Measurements from ENCODE around the gene IDUA.

IDUA gene

GRCh38 chr4:956531-957230 is 30.2 kb upstream of the IDUA start:
- DNase-seq, result no peak

- DNase-seq, result no peak
Measured at GRCh38 chr4:957231-957580, 29.6 kb upstream of the IDUA start.

- no peak for DNase-seq
Measured at GRCh38 chr4:957581-958313, 29.1 kb upstream of the IDUA start.

- DNase-seq, result no peak
Measured at GRCh38 chr4:958314-958665, 28.6 kb upstream of the IDUA start.

GRCh38 chr4:958696-959337 is 28.0 kb upstream of the IDUA start:
- DNase-seq, result no peak

- no peak for DNase-seq
Measured at GRCh38 chr4:959338-960139, 27.3 kb upstream of the IDUA start.

- DNase-seq, result no peak
Measured at GRCh38 chr4:960140-960635, 26.7 kb upstream of the IDUA start.

GRCh38 chr4:960636-961350 is 26.1 kb upstream of the IDUA start:
- DNase-seq, result no peak

- DNase-seq, result no peak
Measured at GRCh38 chr4:961351-962230, 25.3 kb upstream of the IDUA start.

GRCh38 chr4:962231-963208 is 24.3 kb upstream of the IDUA start:
- DNase-seq, result no peak

- no peak for DNase-seq
Measured at GRCh38 chr4:963276-964225, 23.3 kb upstream of the IDUA start.

- DNase-seq, result no peak
Measured at GRCh38 chr4:964346-965025, 22.4 kb upstream of the IDUA start.

GRCh38 chr4:965048-965765 is 21.6 kb upstream of the IDUA start:
- no peak for DNase-seq

- no peak for DNase-seq
Measured at GRCh38 chr4:965766-966134, 21.1 kb upstream of the IDUA start.

- no peak for DNase-seq
Measured at GRCh38 chr4:966266-967112, 20.4 kb upstream of the IDUA start.
